Natural killer cell treated with Interleukin-12 subunit alpha and Interleukin-12 subunit beta and Interleukin-15 and Interleukin-18, amount 100 ng/mL, for 72 hours (primary cell): ENCODE measurements around the gene PAX1. TPM values are rescaled to one million over a fixed set of nuclear protein-coding genes. Genes with fewer than 3 reads are reported as not detected.

ENCODE experiments used
- ATAC-seq, 2 donors: fragments of 150-1000 bp; cut with Tn5 transposase in 1 of 2; sonication (Bioruptor Pico), chemical (Tn5 transposase) in 1 of 2; 2 replicates each; pipeline ENCODE4 v1.10.0; 2021
- DNase-seq: peaks from one replicate; pipeline ENCODE4 v3.0.0; 2022; ENCODE audit warnings: low spot score
- H3K27ac Mint-ChIP-seq, 2 donors: 1 replicate in 1 of 2; 2 replicates in 1 of 2; pipeline ENCODE4 v1.8.0; 2022; ENCODE audit warnings: mixed read lengths in 2 of 2, mild to moderate bottlenecking in 1 of 2, moderate library complexity in 1 of 2
- H3K27me3 Mint-ChIP-seq, 2 donors: 1 replicate in 1 of 2; 2 replicates in 1 of 2; pipeline ENCODE4 v1.8.0; 2022; ENCODE audit warnings: mixed read lengths in 2 of 2
- H3K36me3 Mint-ChIP-seq: one replicate; pipeline ENCODE4 v1.8.0; 2022; ENCODE audit warnings: mixed read lengths
- H3K4me1 Mint-ChIP-seq, 2 donors: 1 replicate in 1 of 2; 2 replicates in 1 of 2; pipeline ENCODE4 v1.8.0; 2022; ENCODE audit warnings: low read depth in 2 of 2, mixed read lengths in 2 of 2, mild to moderate bottlenecking in 1 of 2
- H3K4me3 Mint-ChIP-seq: one replicate; pipeline ENCODE4 v1.8.0; 2022; ENCODE audit warnings: mixed read lengths
- H3K9me3 Mint-ChIP-seq: 2 replicates; pipeline ENCODE4 v1.8.0; 2022; ENCODE audit warnings: mixed read lengths
- total RNA-seq, 2 donors: library from RNA; stranded (reverse); gene quantifications; one replicate each; pipeline ENCODE4 v1.2.3, GENCODE V29; 2022

PAX1 gene
- total RNA-seq, 2 donors from 2014 or later = not detected

DNA sequence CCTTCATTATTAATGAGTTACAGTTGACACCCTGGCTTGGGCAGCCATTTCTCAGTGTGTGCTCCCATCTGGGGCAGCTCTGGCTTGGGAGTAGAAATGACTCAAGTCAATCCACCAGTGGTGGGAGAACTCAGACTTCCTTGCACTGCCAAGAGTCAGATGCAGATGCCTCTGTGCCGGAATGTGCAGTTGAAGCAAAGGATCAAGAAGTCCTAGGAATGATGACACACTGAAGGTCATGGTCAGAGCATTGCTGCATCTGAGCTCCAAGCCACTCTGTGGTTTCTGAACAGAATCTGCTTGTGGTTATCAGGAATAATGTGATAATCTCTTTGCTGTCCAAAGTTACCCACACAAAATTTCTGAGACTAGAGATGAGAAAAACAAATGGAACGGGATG is 19.5 kb upstream of the PAX1 start:
- Mint-ChIP-seq H3K27me3 (peaks cover 0 to 7% of the 10 kb centered on the region in 2 donors), H3K4me1 (no peaks in the 10 kb centered on the region), H3K9me3 (no peaks in the 10 kb centered on the region), H3K4me3 (no peak overlapping the region), H3K36me3 (no peaks in the 10 kb centered on the region), H3K27ac (no peak overlapping the region)
- ATAC-seq (no peak), DNase-seq (no peak)

DNA sequence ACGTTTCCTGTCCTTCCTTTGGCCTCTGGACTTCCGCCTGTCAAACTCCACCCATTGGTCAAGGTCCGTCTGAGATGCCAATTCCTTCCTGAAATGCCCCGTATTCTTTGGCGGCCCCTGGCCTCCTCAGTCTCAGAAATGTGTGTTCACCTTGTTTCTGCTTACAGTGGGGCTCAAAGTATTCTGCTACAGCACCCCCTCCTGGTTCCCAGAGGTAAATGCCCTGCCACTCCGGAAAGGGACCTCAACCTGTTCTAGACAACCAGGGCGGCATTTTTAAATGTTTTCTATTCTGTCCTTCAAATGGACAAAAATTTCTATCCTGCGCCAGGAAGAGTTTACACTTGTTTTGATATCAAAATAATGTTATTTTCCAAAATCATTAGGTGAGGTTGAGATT is 12.1 kb upstream of the PAX1 start:
- Mint-ChIP-seq H3K36me3 (no peaks in the 10 kb centered on the region), H3K4me3 (no peak overlapping the region), H3K9me3 (peaks cover 4% of the 10 kb centered on the region), H3K27ac (no peak overlapping the region), H3K27me3 (peaks cover 10 to 45% of the 10 kb centered on the region in 2 donors), H3K4me1 (no peaks in the 10 kb centered on the region)
- ATAC-seq (no peak), DNase-seq (no peak)

DNA sequence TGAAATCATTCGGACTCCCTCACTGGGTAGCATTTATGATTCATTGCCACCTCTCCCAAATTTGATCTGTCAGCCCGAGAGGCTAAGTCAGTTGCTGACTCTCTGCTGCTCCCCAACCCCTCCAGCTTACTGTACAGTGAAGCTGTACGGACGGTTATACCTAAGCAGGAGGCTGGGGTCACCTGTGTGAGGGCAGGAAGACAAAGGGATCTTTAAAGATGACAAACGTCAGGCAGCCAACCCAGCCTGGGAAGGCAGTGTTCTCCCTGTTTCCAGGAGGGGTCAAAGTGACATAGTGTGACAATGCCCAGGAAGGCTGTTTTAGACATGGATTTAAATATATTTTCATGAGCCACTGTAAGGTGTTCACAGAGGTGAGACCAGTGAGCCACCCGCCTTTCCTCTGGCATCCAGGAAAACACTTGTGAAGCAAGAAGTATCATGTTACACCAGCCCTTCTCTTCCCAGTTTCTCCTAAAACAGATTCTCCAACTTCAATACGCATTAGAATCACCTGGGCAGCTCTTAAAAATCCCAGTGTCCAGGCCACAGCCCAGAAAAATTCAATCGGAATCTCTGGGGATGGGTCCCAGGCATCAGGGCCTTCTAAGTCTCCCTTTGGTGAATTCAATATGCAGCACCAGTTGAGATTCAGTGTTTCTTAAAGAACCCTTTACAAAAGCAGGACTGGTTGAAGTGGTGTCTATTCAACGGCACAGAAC is 6.8 kb upstream of the PAX1 start:
- peaks cover 37 to 76% of the 10 kb centered on the region in 2 donors for H3K27me3 Mint-ChIP-seq
- no peak overlapping the region for H3K27ac Mint-ChIP-seq
- H3K4me3 Mint-ChIP-seq = no peak overlapping the region
- H3K4me1 Mint-ChIP-seq = no peaks in the 10 kb centered on the region
- no peaks in the 10 kb centered on the region for H3K36me3 Mint-ChIP-seq
- DNase-seq (no peak), ATAC-seq (peak in 1 of 2 donors; percentile 20)
- no peaks in the 10 kb centered on the region for H3K9me3 Mint-ChIP-seq

DNA sequence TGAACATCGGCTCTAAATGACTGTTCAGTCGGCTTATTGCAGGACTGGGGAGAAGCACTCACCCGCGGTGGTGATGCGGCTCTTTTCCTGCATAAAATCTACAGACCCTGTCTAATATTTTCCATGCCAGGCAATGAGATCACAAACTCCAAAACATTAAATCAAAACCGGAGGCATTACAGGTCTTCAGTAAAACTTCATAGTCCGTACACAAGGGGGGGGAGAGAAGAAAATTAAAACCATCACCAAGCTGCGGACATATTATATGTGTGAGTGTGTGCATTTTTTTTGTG is 6.3 kb upstream of the PAX1 start:
- Mint-ChIP-seq H3K9me3 (no peaks in the 10 kb centered on the region), H3K27ac (no peak overlapping the region), H3K36me3 (no peaks in the 10 kb centered on the region), H3K27me3 (peaks cover 40 to 75% of the 10 kb centered on the region in 2 donors), H3K4me1 (no peaks in the 10 kb centered on the region), H3K4me3 (no peak overlapping the region)
- DNase-seq (no peak), ATAC-seq (no peak)

DNA sequence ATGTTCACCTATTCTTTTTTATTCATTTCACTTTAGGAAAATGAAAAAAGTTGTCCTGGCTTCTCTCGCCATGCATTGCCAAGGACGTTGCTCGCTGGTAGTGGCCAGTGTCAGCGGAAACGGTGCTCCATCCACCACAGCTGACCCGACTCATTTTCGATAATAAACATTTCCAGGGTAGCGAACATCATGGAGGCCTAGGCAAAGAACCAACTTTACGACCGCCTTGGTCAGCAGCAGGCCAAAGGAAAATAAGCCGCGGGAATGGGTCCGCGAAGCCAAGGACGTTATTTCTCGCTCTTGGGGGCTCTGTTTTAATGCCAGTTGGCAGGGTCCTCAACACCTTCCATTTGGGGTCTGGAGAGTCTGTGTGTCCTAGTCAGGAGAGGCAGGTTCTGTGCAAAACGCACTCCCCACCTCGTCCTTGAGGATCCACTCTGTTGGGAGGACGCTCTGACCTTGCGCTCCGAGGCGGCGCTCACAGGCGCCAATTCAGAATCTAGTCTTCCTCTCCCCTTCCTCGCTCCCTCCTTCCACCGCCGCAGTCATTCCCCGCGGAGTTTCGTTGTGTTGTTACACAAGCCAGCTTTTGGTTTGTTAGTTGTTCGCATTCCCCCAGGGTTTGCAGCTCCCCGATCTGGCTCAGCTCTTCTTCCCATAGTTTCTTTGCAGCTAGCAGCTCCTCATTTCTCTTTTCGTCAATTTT is 4.1 kb upstream of the PAX1 start:
- Mint-ChIP-seq H3K9me3 (no peaks in the 10 kb centered on the region), H3K36me3 (no peaks in the 10 kb centered on the region), H3K4me1 (no peaks in the 10 kb centered on the region), H3K27me3 (peaks cover 50 to 75% of the 10 kb centered on the region in 2 donors), H3K4me3 (no peak overlapping the region), H3K27ac (no peak overlapping the region)
- no peak for DNase-seq
- ATAC-seq = no peak

DNA sequence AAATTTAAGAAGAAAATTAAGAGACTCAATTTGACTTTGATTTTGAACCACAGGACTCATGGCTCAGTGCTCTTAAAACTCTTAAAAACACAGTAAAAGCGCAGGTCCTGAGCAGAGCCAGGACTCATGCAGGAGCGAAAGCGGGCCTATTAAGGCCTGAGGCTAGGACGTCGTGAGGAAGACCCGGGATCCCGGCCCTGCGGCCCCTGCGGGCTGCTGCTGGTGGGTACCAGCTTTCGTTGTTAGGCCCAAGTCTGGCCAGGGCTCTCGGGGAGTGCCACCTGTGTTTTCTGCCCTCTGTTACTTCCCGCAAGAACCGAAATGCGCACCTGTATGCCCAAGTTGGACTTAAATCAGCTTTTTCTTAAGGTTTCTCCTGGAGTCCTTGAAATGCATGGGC is 3.4 kb upstream of the PAX1 start:
- ATAC-seq (no peak), DNase-seq (no peak)
- Mint-ChIP-seq H3K9me3 (no peaks in the 10 kb centered on the region), H3K4me3 (no peak overlapping the region), H3K27ac (no peak overlapping the region), H3K4me1 (no peaks in the 10 kb centered on the region), H3K27me3 (peaks cover 49 to 73% of the 10 kb centered on the region in 2 donors), H3K36me3 (no peaks in the 10 kb centered on the region)

DNA sequence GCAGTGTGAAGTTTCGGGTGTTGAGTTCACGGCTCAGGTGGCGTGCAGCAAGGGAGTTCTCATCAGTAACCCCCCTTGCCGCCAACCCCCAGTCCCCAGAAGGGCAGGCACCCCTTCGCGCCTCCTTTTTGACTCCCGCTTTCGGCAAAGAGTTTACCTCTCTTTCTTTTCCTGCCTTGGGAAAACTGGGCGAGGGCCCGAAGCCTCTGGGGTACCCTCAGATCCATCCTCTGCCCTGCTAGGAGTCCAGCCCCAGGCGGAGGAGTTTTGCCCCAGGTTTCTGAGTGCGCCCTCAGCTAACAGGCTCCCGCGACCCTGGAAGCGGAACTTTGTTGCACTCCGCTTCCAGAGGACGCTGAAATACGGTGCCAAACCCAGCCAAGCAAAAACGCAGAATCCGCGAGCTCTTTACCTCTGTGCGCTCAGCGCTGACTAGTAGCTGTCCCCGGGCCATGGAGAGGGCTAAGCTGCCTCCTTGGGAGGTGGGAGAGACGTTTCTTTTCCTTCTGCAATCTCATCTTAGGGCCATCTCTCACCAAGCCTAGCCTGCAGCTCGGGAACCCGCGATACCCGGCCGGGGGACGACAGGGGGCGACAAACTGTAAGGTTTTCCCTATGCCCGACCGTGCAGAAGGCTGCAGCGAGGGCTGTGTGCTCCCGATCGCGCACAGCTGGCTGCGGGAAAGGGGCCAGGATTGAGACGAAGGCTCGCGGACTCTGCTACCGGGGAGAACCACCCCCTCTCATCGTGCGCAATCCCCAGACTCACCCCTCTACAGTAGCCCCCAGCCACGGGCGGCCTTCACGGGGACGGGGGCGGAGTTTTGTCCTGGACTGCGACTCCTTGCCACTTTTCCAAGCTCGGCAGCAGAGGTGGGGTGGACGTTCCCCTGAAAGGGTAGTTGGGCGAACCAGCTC is 2.7 kb upstream of the PAX1 start:
- peak in 1 of 2 donors; percentile 41 for ATAC-seq
- Mint-ChIP-seq H3K36me3 (no peaks in the 10 kb centered on the region), H3K27ac (no peak overlapping the region), H3K9me3 (no peaks in the 10 kb centered on the region), H3K27me3 (peaks cover 51 to 74% of the 10 kb centered on the region in 2 donors), H3K4me1 (peaks cover 0 to 2% of the 10 kb centered on the region in 2 donors), H3K4me3 (no peak overlapping the region)
- no peak for DNase-seq

DNA sequence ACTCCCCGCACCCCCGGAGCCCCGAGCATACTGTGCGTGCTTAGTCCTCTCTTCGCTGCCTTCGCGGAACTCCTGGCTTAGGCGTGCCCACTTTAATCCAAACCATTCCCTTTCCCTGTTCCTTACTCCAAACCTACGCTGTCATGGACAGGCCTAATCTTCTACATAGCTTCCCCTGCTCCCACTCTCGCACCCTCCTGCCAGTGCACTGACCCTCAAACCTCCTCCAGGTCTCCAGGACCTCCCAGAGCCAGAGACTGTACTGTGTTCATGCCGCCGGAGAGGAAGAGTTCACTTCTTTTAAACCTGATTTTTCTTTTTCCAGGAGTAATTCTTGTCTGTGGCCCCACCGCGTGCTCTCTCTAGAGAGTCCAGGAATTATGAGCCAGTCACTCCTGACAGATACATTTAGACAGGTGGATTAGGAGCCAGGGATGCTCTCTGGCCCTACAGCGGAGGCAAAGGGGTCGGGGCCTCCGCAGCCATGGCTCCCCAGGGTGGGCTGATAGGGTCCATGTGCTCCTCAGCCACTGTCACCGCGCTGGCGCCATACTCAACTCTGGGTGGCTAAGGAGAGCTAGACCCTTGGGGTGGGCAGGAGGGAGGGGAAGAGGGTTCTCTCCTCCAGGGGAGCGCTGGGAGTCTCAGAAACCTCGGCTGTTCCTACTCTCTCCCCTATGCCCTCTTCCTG is 1.6 kb upstream of the PAX1 start:
- Mint-ChIP-seq H3K27ac (no peak overlapping the region), H3K36me3 (no peaks in the 10 kb centered on the region), H3K4me1 (peaks cover 0 to 2% of the 10 kb centered on the region in 2 donors), H3K4me3 (no peak overlapping the region), H3K27me3 (peaks cover 56 to 73% of the 10 kb centered on the region in 2 donors), H3K9me3 (no peaks in the 10 kb centered on the region)
- no peak for DNase-seq
- ATAC-seq = peak in 1 of 2 donors; percentile 26

DNA sequence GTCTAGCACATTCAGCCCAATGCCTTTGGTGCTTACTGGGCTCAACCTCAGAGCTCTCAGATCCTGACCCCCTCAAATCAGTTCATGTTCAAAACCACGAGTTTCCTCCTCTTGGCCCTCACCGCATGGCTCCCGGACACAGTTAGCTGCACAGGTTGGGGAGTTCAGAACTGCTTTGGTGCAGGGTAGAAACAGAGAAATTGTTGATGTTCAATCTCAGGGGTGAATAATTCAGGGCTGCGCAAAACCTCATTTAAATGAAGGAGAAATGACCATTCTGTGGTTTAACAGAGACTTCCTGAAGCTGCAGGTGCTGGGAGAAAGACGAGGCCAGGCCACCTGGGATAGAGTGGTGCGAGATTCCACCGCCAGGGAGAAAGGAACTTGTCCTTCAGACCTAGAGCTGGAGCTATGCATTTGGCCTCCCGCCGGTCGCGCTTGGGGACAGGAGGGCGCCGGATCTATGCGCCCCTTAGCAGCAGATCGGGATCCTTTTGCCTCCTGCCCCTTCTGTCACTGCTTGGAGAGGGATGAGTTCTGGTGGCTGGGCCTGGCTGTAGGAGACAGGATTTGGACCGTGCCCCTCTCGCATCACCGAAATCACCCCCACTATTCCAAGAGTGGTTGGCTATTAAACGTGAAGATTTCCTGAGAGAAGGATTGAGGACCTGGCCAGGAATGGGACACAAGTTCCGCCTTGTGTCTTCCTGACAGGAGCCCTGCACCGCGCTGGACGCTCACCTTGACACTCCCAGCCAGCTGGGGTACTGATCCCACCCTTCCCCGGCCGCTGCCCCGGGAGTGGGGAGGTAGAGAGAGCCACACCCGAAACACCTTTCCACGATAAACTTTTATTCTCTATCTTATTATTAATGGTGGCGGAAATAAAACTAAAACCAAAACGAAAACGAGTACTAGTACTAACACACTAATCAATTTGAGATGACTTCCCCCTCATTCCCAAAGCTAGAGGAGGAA is 767 bp upstream of the PAX1 start:
- Mint-ChIP-seq H3K4me3 (no peak overlapping the region), H3K36me3 (no peaks in the 10 kb centered on the region), H3K4me1 (peaks cover 0 to 2% of the 10 kb centered on the region in 2 donors), H3K9me3 (no peaks in the 10 kb centered on the region), H3K27ac (no peak overlapping the region), H3K27me3 (peaks cover 53 to 67% of the 10 kb centered on the region in 2 donors)
- ATAC-seq (no peak), DNase-seq (no peak)

DNA sequence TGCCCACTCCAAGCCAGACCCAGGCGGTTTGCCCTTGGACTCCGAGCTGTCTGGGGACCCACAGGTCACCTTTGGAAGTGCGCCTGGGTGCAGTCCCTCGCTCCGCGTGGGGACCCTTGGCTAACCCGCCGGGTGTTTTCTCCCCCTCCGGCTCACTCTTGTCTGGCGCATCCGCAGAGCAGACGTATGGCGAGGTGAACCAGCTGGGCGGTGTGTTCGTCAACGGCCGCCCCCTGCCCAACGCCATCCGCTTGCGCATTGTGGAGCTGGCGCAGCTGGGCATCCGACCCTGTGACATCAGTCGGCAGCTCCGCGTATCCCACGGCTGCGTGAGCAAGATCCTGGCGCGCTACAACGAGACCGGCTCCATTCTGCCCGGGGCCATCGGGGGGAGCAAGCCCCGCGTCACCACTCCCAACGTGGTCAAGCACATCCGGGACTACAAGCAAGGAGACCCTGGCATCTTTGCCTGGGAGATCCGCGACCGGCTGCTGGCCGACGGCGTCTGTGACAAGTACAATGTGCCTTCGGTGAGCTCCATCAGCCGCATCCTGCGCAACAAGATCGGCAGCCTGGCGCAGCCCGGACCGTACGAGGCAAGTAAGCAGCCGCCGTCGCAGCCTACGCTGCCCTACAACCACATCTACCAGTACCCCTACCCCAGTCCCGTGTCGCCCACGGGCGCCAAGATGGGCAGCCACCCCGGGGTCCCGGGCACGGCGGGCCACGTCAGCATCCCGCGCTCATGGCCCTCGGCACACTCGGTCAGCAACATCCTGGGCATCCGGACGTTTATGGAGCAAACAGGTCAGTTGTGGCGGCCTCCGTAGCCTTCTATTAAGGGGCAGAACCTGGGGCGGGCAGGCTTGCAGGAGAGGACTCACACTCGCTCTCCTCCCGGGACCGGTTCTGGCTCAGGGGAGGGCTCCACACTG is 1.1 kb downstream of the PAX1 start:
- H3K4me1 Mint-ChIP-seq = peaks cover 0 to 2% of the 10 kb centered on the region in 2 donors
- no peak overlapping the region for H3K4me3 Mint-ChIP-seq
- no peak overlapping the region for H3K27ac Mint-ChIP-seq
- no peaks in the 10 kb centered on the region for H3K9me3 Mint-ChIP-seq
- ATAC-seq = no peak
- DNase-seq = no peak
- H3K36me3 Mint-ChIP-seq = no peaks in the 10 kb centered on the region
- H3K27me3 Mint-ChIP-seq = peaks cover 49 to 65% of the 10 kb centered on the region in 2 donors

DNA sequence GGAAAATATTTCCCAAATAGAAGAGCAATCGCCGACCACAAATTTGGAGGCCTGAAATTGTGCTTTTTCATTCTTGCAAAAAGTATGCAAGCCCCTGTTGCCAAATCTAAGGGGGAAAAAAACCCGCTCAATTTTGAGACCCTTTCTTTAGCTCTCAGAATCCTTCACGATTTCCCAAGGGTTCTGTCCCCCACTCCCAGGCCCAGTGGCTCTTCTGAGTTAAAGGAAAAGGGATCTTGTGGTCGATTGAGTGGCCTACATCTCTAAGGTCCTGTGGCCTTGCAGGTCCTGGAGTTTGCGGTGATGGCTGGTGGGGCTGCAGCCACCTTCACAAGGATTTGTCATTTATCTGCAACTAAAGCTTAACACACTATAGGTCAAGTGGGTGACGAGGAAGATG is 1.8 kb downstream of the PAX1 start:
- H3K27ac Mint-ChIP-seq = no peak overlapping the region
- peaks cover 0 to 2% of the 10 kb centered on the region in 2 donors for H3K4me1 Mint-ChIP-seq
- H3K4me3 Mint-ChIP-seq = no peak overlapping the region

More for the DNA sequence above, 1.8 kb downstream of the PAX1 start:
- H3K36me3 Mint-ChIP-seq = no peaks in the 10 kb centered on the region
- peaks cover 44 to 60% of the 10 kb centered on the region in 2 donors for H3K27me3 Mint-ChIP-seq
- DNase-seq = no peak
- ATAC-seq = no peak
- no peaks in the 10 kb centered on the region for H3K9me3 Mint-ChIP-seq
